ES-I3 (cell line): ENCODE data around the gene GBGT1.

Experiments
- H3K36me3 ChIP-seq: 2 replicates; pipeline ENCODE4 v1.6.1; 2013; ENCODE audit warnings: mild to moderate bottlenecking, low read length, control low read depth, moderate library complexity; ENCODE audit not compliant: insufficient read depth
- H3K4me1 ChIP-seq: 2 replicates; pipeline ENCODE4 v1.6.1; 2013; ENCODE audit warnings: mild to moderate bottlenecking, control low read depth, low read length; ENCODE audit not compliant: insufficient read depth
- H3K9ac ChIP-seq: 2 replicates; pipeline ENCODE4 v1.6.1; 2013; ENCODE audit warnings: low read depth, mild to moderate bottlenecking, low read length, moderate library complexity
- H3K9me3 ChIP-seq: 2 replicates; pipeline ENCODE4 v1.6.1; 2013; ENCODE audit warnings: mild to moderate bottlenecking, low read length, moderate library complexity; ENCODE audit not compliant: control insufficient read depth, insufficient read depth

GBGT1 gene

GRCh38 chr9:133134388-133135145 lies 29.1 kb downstream of the GBGT1 start:
- Histone ChIP-seq H3K4me1 (peaks cover 12% of the 10 kb centered on the region; the same call in 1 of the 2 replicates), H3K9ac (no peak overlapping the region), H3K9me3 (no peaks in the 10 kb centered on the region), H3K36me3 (no peaks in the 10 kb centered on the region)

GRCh38 chr9:133133681-133134387 lies 29.9 kb downstream of the GBGT1 start:
- Histone ChIP-seq H3K36me3 (no peaks in the 10 kb centered on the region), H3K4me1 (peaks cover 12% of the 10 kb centered on the region; the same call in 1 of the 2 replicates), H3K9me3 (no peaks in the 10 kb centered on the region), H3K9ac (no peak overlapping the region)

- H3K36me3 ChIP-seq = no peaks in the 10 kb centered on the region
- H3K9ac ChIP-seq = no peak overlapping the region
- H3K9me3 ChIP-seq = no peaks in the 10 kb centered on the region
- H3K4me1 ChIP-seq = peaks cover 12% of the 10 kb centered on the region; the same call in 1 of the 2 replicates
Observed at GRCh38 chr9:133132174-133132573, 31.5 kb downstream of the GBGT1 start.

- Histone ChIP-seq H3K36me3 (no peaks in the 10 kb centered on the region), H3K4me1 (peaks cover 12% of the 10 kb centered on the region; the same call in 1 of the 2 replicates), H3K9me3 (no peaks in the 10 kb centered on the region), H3K9ac (no peak overlapping the region)
Observed at GRCh38 chr9:133131506-133131905, 32.2 kb downstream of the GBGT1 start.

- Histone ChIP-seq H3K4me1 (peaks cover 12% of the 10 kb centered on the region; the same call in 1 of the 2 replicates), H3K9ac (no peak overlapping the region), H3K9me3 (no peaks in the 10 kb centered on the region), H3K36me3 (no peaks in the 10 kb centered on the region)
Observed at GRCh38 chr9:133130685-133131244, 32.9 kb downstream of the GBGT1 start.

GRCh38 chr9:133129001-133129795 lies 34.5 kb downstream of the GBGT1 start:
- peaks cover 11% of the 10 kb centered on the region; the same call in 1 of the 2 replicates for H3K4me1 ChIP-seq
- no peak overlapping the region for H3K9ac ChIP-seq
- H3K36me3 ChIP-seq = no peaks in the 10 kb centered on the region
- H3K9me3 ChIP-seq = no peaks in the 10 kb centered on the region

GRCh38 chr9:133128152-133128551 lies 35.6 kb downstream of the GBGT1 start:
- Histone ChIP-seq H3K9me3 (no peaks in the 10 kb centered on the region), H3K36me3 (no peaks in the 10 kb centered on the region), H3K9ac (no peak overlapping the region), H3K4me1 (peaks cover 4% of the 10 kb centered on the region; the same call in 1 of the 2 replicates)

GRCh38 chr9:133127340-133127981 lies 36.3 kb downstream of the GBGT1 start:
- Histone ChIP-seq H3K4me1 (no peaks in the 10 kb centered on the region), H3K9me3 (no peaks in the 10 kb centered on the region), H3K9ac (no peak overlapping the region)

GRCh38 chr9:133126697-133127339 lies 36.9 kb downstream of the GBGT1 start:
- H3K36me3 ChIP-seq = no peaks in the 10 kb centered on the region
- H3K9me3 ChIP-seq = no peaks in the 10 kb centered on the region
- H3K4me1 ChIP-seq = no peaks in the 10 kb centered on the region
- H3K9ac ChIP-seq = no peak overlapping the region

More at GRCh38 chr9:133127340-133127981, 36.3 kb downstream of the GBGT1 start:
- no peaks in the 10 kb centered on the region for H3K36me3 ChIP-seq

GRCh38 chr9:133125941-133126696 lies 37.6 kb downstream of the GBGT1 start:
- Histone ChIP-seq H3K36me3 (no peaks in the 10 kb centered on the region), H3K9ac (no peak overlapping the region), H3K4me1 (peaks cover 3% of the 10 kb centered on the region), H3K9me3 (no peaks in the 10 kb centered on the region)

GRCh38 chr9:133124907-133125275 lies 38.8 kb downstream of the GBGT1 start:
- Histone ChIP-seq H3K36me3 (no peaks in the 10 kb centered on the region), H3K4me1 (peaks cover 6% of the 10 kb centered on the region), H3K9me3 (no peaks in the 10 kb centered on the region), H3K9ac (no peak overlapping the region)

GRCh38 chr9:133124123-133124906 lies 39.4 kb downstream of the GBGT1 start:
- Histone ChIP-seq H3K36me3 (no peaks in the 10 kb centered on the region), H3K4me1 (peaks cover 12% of the 10 kb centered on the region), H3K9me3 (no peaks in the 10 kb centered on the region), H3K9ac (no peak overlapping the region)
